ENCODE results near the gene MYCBPAP.

DNA sequence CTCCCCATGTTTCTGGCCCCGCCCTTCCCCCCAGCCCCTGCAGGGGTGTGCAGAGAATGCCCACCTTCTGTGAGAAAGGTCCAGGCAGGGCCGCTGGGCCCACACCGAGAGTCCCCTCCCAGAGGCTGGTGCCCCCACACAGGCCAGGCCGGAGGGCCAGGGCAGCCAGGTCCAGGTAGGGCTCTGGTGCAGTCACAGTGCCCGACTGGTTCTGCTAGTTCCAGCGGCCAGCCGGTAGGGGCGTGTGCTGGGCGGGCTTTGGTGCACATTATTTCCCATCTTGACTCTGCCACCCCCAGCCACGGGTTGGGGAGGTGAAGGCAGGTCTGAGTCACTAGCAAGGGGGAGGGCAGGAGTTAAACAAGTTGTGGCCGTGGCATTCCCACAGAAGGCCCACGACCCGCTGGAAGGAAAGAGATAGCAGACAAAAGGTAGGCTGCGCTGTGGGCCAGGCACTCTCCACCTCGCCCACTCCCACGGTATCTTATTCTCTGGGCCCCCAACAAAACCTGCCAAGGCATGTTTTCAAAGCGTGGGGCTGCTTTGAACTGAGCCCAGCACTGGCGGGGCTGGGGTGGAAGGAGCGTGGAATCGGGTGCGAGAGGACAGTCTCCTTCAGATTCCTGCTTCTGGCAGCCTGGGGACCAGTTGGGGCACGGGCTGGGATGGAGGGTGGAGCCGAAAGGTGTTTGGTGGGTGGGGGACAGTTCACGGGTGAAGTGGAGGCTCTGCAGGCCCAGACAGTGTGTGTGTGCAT lies 26.2 kb downstream of the MYCBPAP start:
- TF ChIP-seq, protein P1, sequence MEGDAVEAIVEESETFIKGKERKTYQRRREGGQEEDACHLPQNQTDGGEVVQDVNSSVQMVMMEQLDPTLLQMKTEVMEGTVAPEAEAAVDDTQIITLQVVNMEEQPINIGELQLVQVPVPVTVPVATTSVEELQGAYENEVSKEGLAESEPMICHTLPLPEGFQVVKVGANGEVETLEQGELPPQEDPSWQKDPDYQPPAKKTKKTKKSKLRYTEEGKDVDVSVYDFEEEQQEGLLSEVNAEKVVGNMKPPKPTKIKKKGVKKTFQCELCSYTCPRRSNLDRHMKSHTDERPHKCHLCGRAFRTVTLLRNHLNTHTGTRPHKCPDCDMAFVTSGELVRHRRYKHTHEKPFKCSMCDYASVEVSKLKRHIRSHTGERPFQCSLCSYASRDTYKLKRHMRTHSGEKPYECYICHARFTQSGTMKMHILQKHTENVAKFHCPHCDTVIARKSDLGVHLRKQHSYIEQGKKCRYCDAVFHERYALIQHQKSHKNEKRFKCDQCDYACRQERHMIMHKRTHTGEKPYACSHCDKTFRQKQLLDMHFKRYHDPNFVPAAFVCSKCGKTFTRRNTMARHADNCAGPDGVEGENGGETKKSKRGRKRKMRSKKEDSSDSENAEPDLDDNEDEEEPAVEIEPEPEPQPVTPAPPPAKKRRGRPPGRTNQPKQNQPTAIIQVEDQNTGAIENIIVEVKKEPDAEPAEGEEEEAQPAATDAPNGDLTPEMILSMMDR (IDR thresholded peaks at IDR 0.05; ENCODE audit: low read length) = peak; percentile 26
- TF ChIP-seq EZH2 (IDR thresholded peaks at IDR 0.05; ENCODE audit: borderline replicate concordance, low read length) = no peak
